ENCODE measurements around the gene SMARCD2.

Gene SMARCD2

DNA sequence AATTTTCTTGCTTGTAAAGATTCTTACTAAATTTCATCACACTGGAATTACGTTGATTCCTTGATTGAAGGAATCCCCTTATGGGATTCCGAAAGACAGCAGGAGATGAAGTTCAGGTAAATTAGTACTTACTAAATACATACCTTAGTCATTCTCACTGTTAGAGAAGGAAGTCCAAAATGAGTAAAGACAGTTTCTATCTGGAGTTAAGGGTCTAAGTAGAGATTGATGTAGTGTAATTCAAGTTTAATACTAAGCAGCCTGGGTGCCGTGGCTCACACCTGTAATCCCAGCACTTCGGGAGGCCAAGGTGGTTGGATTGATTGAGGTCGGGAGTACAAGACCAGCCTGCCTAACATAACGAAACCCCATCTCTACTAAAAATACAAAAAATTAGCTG, 59.0 kb downstream of the SMARCD2 start:
- no peak for TF ChIP-seq MYC (IDR thresholded peaks at IDR 0.05; ENCODE audit: low read depth, low read length)
- no peak for TF ChIP-seq POLR2A (IDR thresholded peaks at IDR 0.05; ENCODE audit: extremely low read depth, insufficient read length)
- TF ChIP-seq, protein P1, sequence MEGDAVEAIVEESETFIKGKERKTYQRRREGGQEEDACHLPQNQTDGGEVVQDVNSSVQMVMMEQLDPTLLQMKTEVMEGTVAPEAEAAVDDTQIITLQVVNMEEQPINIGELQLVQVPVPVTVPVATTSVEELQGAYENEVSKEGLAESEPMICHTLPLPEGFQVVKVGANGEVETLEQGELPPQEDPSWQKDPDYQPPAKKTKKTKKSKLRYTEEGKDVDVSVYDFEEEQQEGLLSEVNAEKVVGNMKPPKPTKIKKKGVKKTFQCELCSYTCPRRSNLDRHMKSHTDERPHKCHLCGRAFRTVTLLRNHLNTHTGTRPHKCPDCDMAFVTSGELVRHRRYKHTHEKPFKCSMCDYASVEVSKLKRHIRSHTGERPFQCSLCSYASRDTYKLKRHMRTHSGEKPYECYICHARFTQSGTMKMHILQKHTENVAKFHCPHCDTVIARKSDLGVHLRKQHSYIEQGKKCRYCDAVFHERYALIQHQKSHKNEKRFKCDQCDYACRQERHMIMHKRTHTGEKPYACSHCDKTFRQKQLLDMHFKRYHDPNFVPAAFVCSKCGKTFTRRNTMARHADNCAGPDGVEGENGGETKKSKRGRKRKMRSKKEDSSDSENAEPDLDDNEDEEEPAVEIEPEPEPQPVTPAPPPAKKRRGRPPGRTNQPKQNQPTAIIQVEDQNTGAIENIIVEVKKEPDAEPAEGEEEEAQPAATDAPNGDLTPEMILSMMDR (IDR thresholded peaks at IDR 0.05; ENCODE audit: low read depth, low read length), result no peak
- TF ChIP-seq, protein P2, sequence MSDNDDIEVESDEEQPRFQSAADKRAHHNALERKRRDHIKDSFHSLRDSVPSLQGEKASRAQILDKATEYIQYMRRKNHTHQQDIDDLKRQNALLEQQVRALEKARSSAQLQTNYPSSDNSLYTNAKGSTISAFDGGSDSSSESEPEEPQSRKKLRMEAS (IDR thresholded peaks at IDR 0.05; ENCODE audit: low read depth, low read length), result no peak
- no peak overlapping the region for H3K4me3 ChIP-seq (ENCODE audit: low read depth, low read length)
- DNase-seq (ENCODE audit: low read depth), result no peak

All from NB4 (cell line).